ENCODE results near the gene SYT3. TPM values are rescaled to one million over a fixed set of nuclear protein-coding genes. Genes with fewer than 3 reads are reported as not detected.

Gene SYT3
- total and polyA plus RNA-seq, 2 donors (not counting 3 experiments of a cell fraction or from before 2014, with no cell fraction given) = 0.11 to 0.53 TPM

DNA sequence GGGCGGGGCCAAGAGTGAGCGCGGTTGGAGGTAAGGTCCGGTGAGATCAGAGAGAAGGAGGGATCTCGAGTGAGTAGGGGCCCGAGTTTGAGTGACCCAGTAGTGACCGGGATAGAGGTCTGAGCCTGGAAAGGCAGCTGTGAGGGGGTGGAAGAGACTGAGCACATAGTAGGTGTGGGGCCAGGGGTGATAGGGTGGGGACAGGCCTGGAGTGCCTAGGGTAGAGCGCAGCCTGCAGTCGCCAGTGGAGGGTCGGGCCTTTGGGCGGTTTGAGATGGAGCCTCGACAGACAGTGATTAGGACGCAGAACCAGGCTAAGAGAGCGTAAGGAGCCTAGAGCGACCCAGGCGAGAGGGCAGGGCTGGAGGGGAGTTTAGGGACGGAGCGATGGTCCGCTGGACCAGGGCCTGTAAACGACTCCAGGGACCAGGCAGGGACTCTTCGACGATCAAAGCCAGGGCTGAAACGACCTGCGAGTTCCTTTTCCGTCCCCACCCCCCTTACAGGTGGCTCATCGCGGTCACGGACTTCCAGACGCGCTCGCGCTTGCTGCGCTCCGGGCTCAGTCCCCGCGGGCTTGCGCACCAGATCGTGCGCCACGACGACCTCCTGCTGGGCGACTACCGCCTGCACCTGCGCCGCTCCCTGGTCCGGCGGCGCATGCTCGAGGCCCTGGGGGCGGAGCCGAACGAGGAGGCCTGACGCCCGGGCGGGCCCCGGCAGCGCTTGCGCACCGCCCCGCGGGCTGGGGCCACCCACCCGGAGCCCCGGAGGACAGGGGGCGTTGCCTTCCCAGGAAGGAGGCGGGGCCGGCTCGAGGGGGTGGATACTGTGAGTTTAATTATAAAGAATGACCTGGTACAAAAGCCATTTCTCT lies 19.0 kb upstream of the SYT3 start:
- intact Hi-C loops (cut with micrococcal nuclease) (loop anchor here (1.0 to 5.0 kb wide), 5 partner anchors 50 to 326 kb away; no protein-coding TSS in a partner anchor), dilution Hi-C loops (cut with MboI; ENCODE audit: extremely low pct_ligation_motif_present, low sequenced_read_pairs) (no loop called here)
- FAIRE-seq (peak; percentile 50), DNase-seq (ENCODE audit: low read depth, low spot score) (peak; percentile 75)
- H3K27me3 ChIP-seq (ENCODE audit: control insufficient read depth in 2 of 2, insufficient read depth in 2 of 2, low read length in 2 of 2) = peaks cover 0 to 2% of the 10 kb centered on the region in 2 experiments
- peak overlapping the region; percentile 49 for H2AFZ ChIP-seq (ENCODE audit: low read depth, low read length)
- no peaks in the 10 kb centered on the region for H3K9me3 ChIP-seq (replicated peaks; ENCODE audit: control insufficient read depth, insufficient read depth, low read length)
- H4K20me1 ChIP-seq (replicated peaks; ENCODE audit: control insufficient read depth, extremely low read depth, insufficient read depth, low read length) = no peaks in the 10 kb centered on the region
- ChIA-PET CTCF (no interaction called here), POLR2A (no interaction called here)
- H3K4me3 ChIP-seq (replicated peaks in 1 of 3; ENCODE audit: insufficient read depth in 1 of 3, low read depth in 1 of 3, low read length in 3 of 3) = peak overlapping the region in 2 of 3 experiments; percentile 29 to 33
- H3K27ac ChIP-seq (ENCODE audit: insufficient read depth, low read depth, low read length) = peak overlapping the region; percentile 71
- no peaks in the 10 kb centered on the region for H3K79me2 ChIP-seq (ENCODE audit: control insufficient read depth, insufficient read depth, low read length)
- H3K36me3 ChIP-seq (ENCODE audit: control insufficient read depth in 2 of 2, extremely low read depth in 1 of 2, insufficient read depth in 2 of 2, low read length in 2 of 2) = no peaks in the 10 kb centered on the region
- no peak for TF ChIP-seq GATA2 (IDR thresholded peaks at IDR 0.05; ENCODE audit: insufficient read depth, insufficient read length, low read depth, low read length)
- TF ChIP-seq JUN (IDR thresholded peaks at IDR 0.05; ENCODE audit: borderline replicate concordance, insufficient read depth, insufficient read length, low read depth) = no peak
- no peak for TF ChIP-seq POLR2A (IDR thresholded peaks at IDR 0.05; ENCODE audit: low read depth, low read length)
- no peak for TF ChIP-seq EZH2 (IDR thresholded peaks at IDR 0.05; ENCODE audit: borderline replicate concordance, low read depth, low read length, severe bottlenecking)
- TF ChIP-seq CTCF (IDR thresholded peaks at IDR 0.05; ENCODE audit: extremely low read depth in 1 of 2, insufficient read depth in 1 of 2, low read depth in 1 of 2, low read length in 2 of 2) = peak in 1 of 2 donors; percentile 18
- TF ChIP-seq FOS (IDR thresholded peaks at IDR 0.05; ENCODE audit: borderline replicate concordance, insufficient read depth, low read length) = no peak
- no peak for TF ChIP-seq POLR2AphosphoS5 (IDR thresholded peaks at IDR 0.05; ENCODE audit: insufficient read depth, low read depth, low read length)
- TF ChIP-seq MYC (IDR thresholded peaks at IDR 0.05; ENCODE audit: low read depth, low read length) = no peak
- TF ChIP-seq, protein P1, sequence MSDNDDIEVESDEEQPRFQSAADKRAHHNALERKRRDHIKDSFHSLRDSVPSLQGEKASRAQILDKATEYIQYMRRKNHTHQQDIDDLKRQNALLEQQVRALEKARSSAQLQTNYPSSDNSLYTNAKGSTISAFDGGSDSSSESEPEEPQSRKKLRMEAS (IDR thresholded peaks at IDR 0.05; ENCODE audit: insufficient read depth, insufficient read length) = no peak
- peaks cover 11% of the 10 kb centered on the region for H3K4me1 ChIP-seq (ENCODE audit: control insufficient read depth, extremely low read depth, insufficient read depth, low read length)
- peak overlapping the region; percentile 61 for H3K9ac ChIP-seq (replicated peaks; ENCODE audit: extremely low read depth, insufficient read depth, low read length)
- H3K4me2 ChIP-seq (ENCODE audit: insufficient read depth, low read length) = peak overlapping the region; percentile 54
- BruUV-seq (replicated peaks) = TSS peak; percentile 19
- H3K9me1 ChIP-seq (replicated peaks; ENCODE audit: control insufficient read depth, extremely low read depth, insufficient read depth, low read length) = no peaks in the 10 kb centered on the region
